HepG2 (cell line): ENCODE results near the gene MTFP1. TPM values are rescaled to one million over a fixed set of nuclear protein-coding genes. Genes with fewer than 3 reads are reported as not detected.

Experiments
- ELF4 ChIP-seq: sonication (generic); formaldehyde crosslinking; IDR thresholded peaks from 2 replicates; pipeline ENCODE4 v1.5.0; 2020; ENCODE audit warnings: missing genetic modification reagents, mild to moderate bottlenecking, moderate library complexity, borderline replicate concordance
- FOXA1 ChIP-seq, 2 experiments: fragments of 450-650 bp in 1 of 2; sonication (generic) in 1 of 2; formaldehyde crosslinking in 1 of 2; IDR thresholded peaks; 2 replicates each; pipeline versions ENCODE4 v1.4.0 to v1.6.1; 2016 to 2020; ENCODE audit warnings: missing genetic modification reagents in 1 of 2
- HNF4G ChIP-seq, 2 experiments: sonication (generic) in 1 of 2; formaldehyde crosslinking in 1 of 2; IDR thresholded peaks; 2 replicates each; pipeline versions ENCODE4 v1.4.0 to v1.6.1; 2011 to 2020; ENCODE audit warnings: borderline replicate concordance in 2 of 2, low read depth in 2 of 2, mild to moderate bottlenecking in 2 of 2, low read length in 1 of 2, missing genetic modification reagents in 1 of 2, moderate library complexity in 1 of 2
- ISL2 ChIP-seq: sonication (generic); formaldehyde crosslinking; IDR thresholded peaks from 2 replicates; pipeline ENCODE4 v1.5.0; 2020; ENCODE audit warnings: missing genetic modification reagents
- ISX ChIP-seq: sonication (generic); formaldehyde crosslinking; conservative IDR thresholded peaks from 2 replicates; pipeline ENCODE4 v1.5.0; 2020; ENCODE audit warnings: missing genetic modification reagents
- KDM4B ChIP-seq: sonication (generic); formaldehyde crosslinking; IDR thresholded peaks from 2 replicates; pipeline ENCODE4 v1.4.0; 2020; ENCODE audit warnings: missing genetic modification reagents
- MEIS1 ChIP-seq: sonication (generic); formaldehyde crosslinking; IDR thresholded peaks from 2 replicates; pipeline ENCODE4 v1.9.0; 2021; ENCODE audit warnings: mild to moderate bottlenecking, missing genetic modification reagents, moderate library complexity, borderline replicate concordance
- NFKB2 ChIP-seq: sonication (generic); formaldehyde crosslinking; IDR thresholded peaks from 2 replicates; pipeline ENCODE4 v1.4.0; 2020; ENCODE audit warnings: missing genetic modification reagents, borderline replicate concordance
- NR3C1 ChIP-seq: sonication (generic); formaldehyde crosslinking; IDR thresholded peaks from 2 replicates; pipeline ENCODE4 v1.4.0; 2020; ENCODE audit warnings: missing genetic modification reagents
- ONECUT2 ChIP-seq: sonication (generic); formaldehyde crosslinking; IDR thresholded peaks from 2 replicates; pipeline ENCODE4 v1.4.0; 2020; ENCODE audit warnings: missing genetic modification reagents
- SIN3B ChIP-seq: fragments of 150-350 bp; IDR thresholded peaks from 2 replicates; pipeline ENCODE4 v1.6.1; 2014; ENCODE audit warnings: low read length
- SMAD3 ChIP-seq: sonication (generic); formaldehyde crosslinking; IDR thresholded peaks from 2 replicates; pipeline ENCODE4 v1.4.0; 2020; ENCODE audit warnings: missing genetic modification reagents
- STAT5B ChIP-seq: sonication (generic); formaldehyde crosslinking; IDR thresholded peaks from 2 replicates; pipeline ENCODE4 v1.4.0; 2020; ENCODE audit warnings: missing genetic modification reagents
- TAF15 ChIP-seq: fragments of 200-400 bp; formaldehyde crosslinking; IDR thresholded peaks from one replicate; pipeline ENCODE4 v1.6.1; 2018; ENCODE audit warnings: mild to moderate bottlenecking, low read depth, low read length; ENCODE audit not compliant: poor library complexity, severe bottlenecking
- TARDBP ChIP-seq: sonication (generic); formaldehyde crosslinking; IDR thresholded peaks from 2 replicates; pipeline ENCODE4 v1.8.0; 2022; ENCODE audit warnings: mild to moderate bottlenecking, missing genetic modification reagents
- THYN1 ChIP-seq: sonication (generic); formaldehyde crosslinking; IDR thresholded peaks from 2 replicates; pipeline ENCODE4 v1.8.1; 2023; ENCODE audit warnings: low read depth, mild to moderate bottlenecking, moderate library complexity, missing genetic modification reagents, borderline replicate concordance
- ZBTB1 ChIP-seq: sonication (generic); formaldehyde crosslinking; IDR thresholded peaks from 2 replicates; pipeline ENCODE4 v1.4.0; 2020; ENCODE audit warnings: missing genetic modification reagents, borderline replicate concordance
- ZBTB42 ChIP-seq: sonication (generic); formaldehyde crosslinking; IDR thresholded peaks from 2 replicates; pipeline ENCODE4 v1.5.0; 2020; ENCODE audit warnings: mild to moderate bottlenecking, missing genetic modification reagents
- ZKSCAN8 ChIP-seq: IDR thresholded peaks from 2 replicates; pipeline ENCODE4 v1.6.1; 2016; ENCODE audit warnings: borderline replicate concordance, missing genetic modification reagents, missing compliant biosample characterization
- ZNF160 ChIP-seq: sonication (generic); formaldehyde crosslinking; IDR thresholded peaks from 2 replicates; pipeline ENCODE4 v1.8.0; 2022; ENCODE audit warnings: mild to moderate bottlenecking, inconsistent platforms, missing genetic modification reagents
- ZNF296 ChIP-seq: sonication (generic); formaldehyde crosslinking; conservative IDR thresholded peaks from 2 replicates; pipeline ENCODE4 v1.5.0; 2020; ENCODE audit warnings: mild to moderate bottlenecking, missing genetic modification reagents
- ZNF619 ChIP-seq: sonication (generic); formaldehyde crosslinking; IDR thresholded peaks from 2 replicates; pipeline ENCODE4 v1.4.0; 2020; ENCODE audit warnings: mild to moderate bottlenecking, missing genetic modification reagents
- ZNF674 ChIP-seq: sonication (generic); formaldehyde crosslinking; IDR thresholded peaks from 2 replicates; pipeline ENCODE4 v1.5.0; 2020; ENCODE audit warnings: low read depth, mild to moderate bottlenecking, missing genetic modification reagents
- ZNF724P ChIP-seq: sonication (generic); formaldehyde crosslinking; IDR thresholded peaks from 2 replicates; pipeline ENCODE4 v1.8.0; 2022; ENCODE audit warnings: missing genetic modification reagents, borderline replicate concordance
- ZNF83 ChIP-seq: sonication (generic); formaldehyde crosslinking; IDR thresholded peaks from 2 replicates; pipeline ENCODE4 v1.4.0; 2020; ENCODE audit warnings: missing genetic modification reagents, mild to moderate bottlenecking, borderline replicate concordance
- ZSCAN25 ChIP-seq: sonication (generic); formaldehyde crosslinking; IDR thresholded peaks from 2 replicates; pipeline ENCODE4 v1.8.0; 2022; ENCODE audit warnings: mild to moderate bottlenecking, missing genetic modification reagents
- ZZZ3 ChIP-seq: sonication (generic); formaldehyde crosslinking; IDR thresholded peaks from 2 replicates; pipeline ENCODE4 v1.4.0; 2020; ENCODE audit warnings: missing genetic modification reagents, mild to moderate bottlenecking, borderline replicate concordance
- polyA plus RNA-seq, 8 experiments: library from polyadenylated mRNA; depleted of rRNA in 3 of 8; stranded (reverse) in 7 of 8; unstranded in 1 of 8; fragments of >200 nt; fragmentation: Illumina TruSeq in 4 of 8; extraction: Trizol in 4 of 8; gene quantifications; 2 replicates each; pipeline versions ENCODE4 v1.2.1 to v1.2.3, GENCODE V29; 2011 to 2016; ENCODE audit warnings: low read depth in 4 of 8, missing spikeins in 1 of 8, mixed read lengths in 1 of 8; ENCODE audit not compliant: insufficient read depth in 1 of 8
- total RNA-seq, 5 experiments: library from RNA; depleted of rRNA; stranded (reverse); fragments of >200 nt; fragmentation: Illumina TruSeq; extraction: Trizol; gene quantifications; 2 replicates each; pipeline ENCODE4 v1.2.3, GENCODE V29; 2016; ENCODE audit warnings: low read depth in 1 of 5
- TF ChIP-seq, protein P1 (sequence below): sonication (generic); formaldehyde crosslinking; IDR thresholded peaks from 2 replicates; pipeline ENCODE4 v1.5.1; 2020; ENCODE audit warnings: mild to moderate bottlenecking, moderate library complexity, missing genetic modification reagents
- TF ChIP-seq, protein P2 (sequence below): sonication (generic); formaldehyde crosslinking; IDR thresholded peaks from 2 replicates; pipeline ENCODE4 v1.9.0; 2022; ENCODE audit warnings: missing genetic modification reagents, mild to moderate bottlenecking, borderline replicate concordance
- TF ChIP-seq, protein P3 (sequence below): sonication (generic); formaldehyde crosslinking; IDR thresholded peaks from 2 replicates; pipeline ENCODE4 v1.8.0; 2022; ENCODE audit warnings: mild to moderate bottlenecking, missing genetic modification reagents, moderate library complexity

Gene MTFP1
- total and polyA plus RNA-seq, 2 of the 13 experiments (the other 11 are each of a cell fraction or from before 2014, with no cell fraction given), result 29.5 to 45.6 TPM

DNA sequence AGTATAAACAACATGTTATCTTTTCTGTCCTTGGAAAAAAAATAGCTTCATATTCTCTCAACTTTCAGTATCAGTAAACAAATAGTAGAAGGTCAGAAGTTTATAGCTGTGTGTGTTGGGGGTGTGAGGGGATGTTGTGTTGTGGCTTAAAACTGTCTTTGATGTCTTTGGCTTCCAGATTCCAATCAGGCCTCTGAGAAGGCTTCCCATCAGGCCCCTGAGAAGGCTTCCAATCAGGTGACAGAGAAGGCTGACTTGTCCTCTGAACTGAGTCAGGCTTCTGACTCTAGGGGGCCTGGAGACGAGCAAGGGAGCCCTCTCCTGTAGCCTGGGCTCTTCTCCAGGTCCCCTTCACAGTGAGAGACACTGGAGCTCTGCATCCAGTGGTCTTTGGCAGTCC lies 9.3 kb downstream of the MTFP1 start (continued):
- TF ChIP-seq, protein P1, sequence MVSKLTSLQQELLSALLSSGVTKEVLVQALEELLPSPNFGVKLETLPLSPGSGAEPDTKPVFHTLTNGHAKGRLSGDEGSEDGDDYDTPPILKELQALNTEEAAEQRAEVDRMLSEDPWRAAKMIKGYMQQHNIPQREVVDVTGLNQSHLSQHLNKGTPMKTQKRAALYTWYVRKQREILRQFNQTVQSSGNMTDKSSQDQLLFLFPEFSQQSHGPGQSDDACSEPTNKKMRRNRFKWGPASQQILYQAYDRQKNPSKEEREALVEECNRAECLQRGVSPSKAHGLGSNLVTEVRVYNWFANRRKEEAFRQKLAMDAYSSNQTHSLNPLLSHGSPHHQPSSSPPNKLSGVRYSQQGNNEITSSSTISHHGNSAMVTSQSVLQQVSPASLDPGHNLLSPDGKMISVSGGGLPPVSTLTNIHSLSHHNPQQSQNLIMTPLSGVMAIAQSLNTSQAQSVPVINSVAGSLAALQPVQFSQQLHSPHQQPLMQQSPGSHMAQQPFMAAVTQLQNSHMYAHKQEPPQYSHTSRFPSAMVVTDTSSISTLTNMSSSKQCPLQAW, result no peak
- TF ChIP-seq, protein P2, sequence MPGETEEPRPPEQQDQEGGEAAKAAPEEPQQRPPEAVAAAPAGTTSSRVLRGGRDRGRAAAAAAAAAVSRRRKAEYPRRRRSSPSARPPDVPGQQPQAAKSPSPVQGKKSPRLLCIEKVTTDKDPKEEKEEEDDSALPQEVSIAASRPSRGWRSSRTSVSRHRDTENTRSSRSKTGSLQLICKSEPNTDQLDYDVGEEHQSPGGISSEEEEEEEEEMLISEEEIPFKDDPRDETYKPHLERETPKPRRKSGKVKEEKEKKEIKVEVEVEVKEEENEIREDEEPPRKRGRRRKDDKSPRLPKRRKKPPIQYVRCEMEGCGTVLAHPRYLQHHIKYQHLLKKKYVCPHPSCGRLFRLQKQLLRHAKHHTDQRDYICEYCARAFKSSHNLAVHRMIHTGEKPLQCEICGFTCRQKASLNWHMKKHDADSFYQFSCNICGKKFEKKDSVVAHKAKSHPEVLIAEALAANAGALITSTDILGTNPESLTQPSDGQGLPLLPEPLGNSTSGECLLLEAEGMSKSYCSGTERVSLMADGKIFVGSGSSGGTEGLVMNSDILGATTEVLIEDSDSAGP (CRISPR knock-in tag), result no peak
- no peak for TF ChIP-seq HNF4G (IDR thresholded peaks at IDR 0.05; ENCODE audit: borderline replicate concordance, low read depth, low read length)
- TF ChIP-seq HNF4G (CRISPR knock-in tag; IDR thresholded peaks at IDR 0.05; ENCODE audit: borderline replicate concordance, low read depth), result no peak
- TF ChIP-seq ZSCAN25, result no peak
- TF ChIP-seq, protein P3, sequence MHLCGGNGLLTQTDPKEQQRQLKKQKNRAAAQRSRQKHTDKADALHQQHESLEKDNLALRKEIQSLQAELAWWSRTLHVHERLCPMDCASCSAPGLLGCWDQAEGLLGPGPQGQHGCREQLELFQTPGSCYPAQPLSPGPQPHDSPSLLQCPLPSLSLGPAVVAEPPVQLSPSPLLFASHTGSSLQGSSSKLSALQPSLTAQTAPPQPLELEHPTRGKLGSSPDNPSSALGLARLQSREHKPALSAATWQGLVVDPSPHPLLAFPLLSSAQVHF (CRISPR knock-in tag), result no peak
- TF ChIP-seq ZNF674 (CRISPR knock-in tag), result no peak
- no peak for TF ChIP-seq ZNF83
- no peak for TF ChIP-seq NR3C1 (CRISPR knock-in tag)
- no peak for TF ChIP-seq FOXA1 (IDR thresholded peaks at IDR 0.05)
- TF ChIP-seq FOXA1 (CRISPR knock-in tag; IDR thresholded peaks at IDR 0.05), result no peak
- no peak for TF ChIP-seq ZNF160 (CRISPR knock-in tag)
- no peak for TF ChIP-seq ONECUT2 (CRISPR knock-in tag)
- TF ChIP-seq ZBTB42 (CRISPR knock-in tag), result no peak
- TF ChIP-seq ZZZ3 (CRISPR knock-in tag), result no peak
- TF ChIP-seq SMAD3, result no peak
- no peak for TF ChIP-seq ZNF296 (CRISPR knock-in tag)
- no peak for TF ChIP-seq KDM4B (CRISPR knock-in tag)
- no peak for TF ChIP-seq ZKSCAN8
- no peak for TF ChIP-seq STAT5B (CRISPR knock-in tag)
- no peak for TF ChIP-seq ISL2 (CRISPR knock-in tag)
- TF ChIP-seq NFKB2 (CRISPR knock-in tag), result no peak
- no peak for TF ChIP-seq ISX (CRISPR knock-in tag)
- no peak for TF ChIP-seq SIN3B
- no peak for TF ChIP-seq ZNF619
- no peak for TF ChIP-seq TARDBP (CRISPR knock-in tag)
- TF ChIP-seq MEIS1, result no peak
- no peak for TF ChIP-seq ZNF724P (CRISPR knock-in tag)
- no peak for TF ChIP-seq THYN1
- TF ChIP-seq ELF4, result no peak
- no peak for TF ChIP-seq ZBTB1
- no peak for TF ChIP-seq TAF15
